ENCODE results near the gene RND2. TPM values are rescaled to one million over a fixed set of nuclear protein-coding genes. Genes with fewer than 3 reads are reported as not detected.

RND2 gene
- total and polyA plus RNA-seq, 2 of the 13 experiments (the other 11 are each of a cell fraction or from before 2014, with no cell fraction given), result 0.05 to 0.11 TPM

GRCh38 chr17:42979511-42980273 is 45.3 kb upstream of the RND2 start, which contains the start of gene PTGES3L:
Gene PTGES3L, minus strand, starts transcription at chr17:42980080. Its CDS starts 27 bp downstream, at chr17:42980053.
- peak within 1 kb of the TSS; percentile 71 for H3K27ac ChIP-seq (ENCODE audit: extremely low read length, insufficient read depth, low read length)
- peaks cover 56% of the 10 kb centered on the region for H3K4me1 ChIP-seq (ENCODE audit: insufficient read depth, low read length)
- DNase-seq (ENCODE audit: low spot score), result peak; percentile 88
- no peak for FAIRE-seq
- POLR2A ChIA-PET, result interaction anchor here (0.5 to 4.3 kb wide), 4 partner anchors 18 to 200 kb away, joined by 3 to 53 read pairs (median 4); partner anchors contain the start of gene RPL27
- H3K27me3 ChIP-seq (ENCODE audit: control insufficient read depth in 1 of 2, insufficient read depth in 2 of 2, low read length in 2 of 2), result peaks cover 0 to 3% of the 10 kb centered on the region in 2 experiments; a peak in 1 of 5 replicates
- CTCF ChIA-PET (ENCODE audit: low intra/inter-chr PET ratio, low total read pairs), result interaction anchor here (1.1 kb wide), 1 partner anchor 18 kb away, joined by 3 read pairs; the partner anchor contains the start of gene RPL27
- H3K9me3 ChIP-seq (ENCODE audit: low read length), result no peaks in the 10 kb centered on the region
- H2AFZ ChIP-seq (ENCODE audit: low read length), result peak within 1 kb of the TSS; percentile 59
- H3K4me3 ChIP-seq (replicated peaks in 1 of 3; ENCODE audit: insufficient read depth in 1 of 3, low read depth in 2 of 3, low read length in 3 of 3), result peak within 1 kb of the TSS; percentile 77 to 97 (median 91)
- 30% methylated on average over 20 of the region's 21 CpGs for WGBS (ENCODE audit: low lambda C conversion rate)
- H3K79me2 ChIP-seq (ENCODE audit: insufficient read depth, low read length), result peaks cover 17% of the 10 kb centered on the region
- intact Hi-C loops (cut with micrococcal nuclease; ENCODE audit: unreplicated experiment), result loop anchor here (2.0 to 5.0 kb wide), 2 partner anchors 19 to 137 kb away; partner anchors contain the start of genes AOC2 and RPL27
- peak; percentile 85 for ATAC-seq
- H4K20me1 ChIP-seq (ENCODE audit: insufficient read depth, low read length), result no peaks in the 10 kb centered on the region
- peak within 1 kb of the TSS; percentile 78 for H3K9ac ChIP-seq (ENCODE audit: insufficient read depth, low read depth, low read length)
- 0 out of 5 replicates have a peak, but pooled peaks cover 0 to 3% of the 10 kb centered on the region in 2 experiments for H3K36me3 ChIP-seq (replicated peaks in 1 of 2; ENCODE audit: control insufficient read depth in 1 of 2, insufficient read depth in 2 of 2, low read length in 2 of 2)
- H3K4me2 ChIP-seq (ENCODE audit: low read depth, low read length), result peak within 1 kb of the TSS; percentile 94
- TSS peak; percentile 75 for BruUV-seq (replicated peaks)
- in situ Hi-C loops (cut with HindIII; ENCODE audit: extremely low pct_ligation_motif_present, low pct_unique_long_range_greater_than_20kb), result loop anchor here (10.0 kb wide), 1 partner anchor 135 kb away; the partner anchor contains the start of gene AOC2
- TF ChIP-seq NFRKB (IDR thresholded peaks at IDR 0.05) (no peak), MAFG (CRISPR knock-in tag; IDR thresholded peaks at IDR 0.05) (no peak), ZNF558 (CRISPR knock-in tag; IDR thresholded peaks at IDR 0.05; ENCODE audit: borderline replicate concordance) (no peak), ZBTB7A (CRISPR knock-in tag; IDR thresholded peaks at IDR 0.05) (0 out of 2 replicates have a peak, but pooled peaks have one; percentile 28), BCLAF1 (IDR thresholded peaks at IDR 0.05) (no peak), ZNF839 (CRISPR knock-in tag; IDR thresholded peaks at IDR 0.05; ENCODE audit: borderline replicate concordance) (no peak), USF2 (IDR thresholded peaks at IDR 0.05; ENCODE audit: low read depth, low read length) (no peak), USF2 (CRISPR knock-in tag; IDR thresholded peaks at IDR 0.05; ENCODE audit: borderline replicate concordance) (peak; percentile 52; the same call in 1 of the 2 replicates), CCAR2 (optimal IDR thresholded peaks at IDR 0.05; ENCODE audit: low read depth, low read length) (no peak), RFX1 (IDR thresholded peaks at IDR 0.05) (no peak), TCF7 (IDR thresholded peaks at IDR 0.05; ENCODE audit: low read depth) (no peak), YEATS4 (CRISPR knock-in tag; IDR thresholded peaks at IDR 0.05; ENCODE audit: borderline replicate concordance) (peak; percentile 4; the same call in 1 of the 2 replicates), ZNF383 (CRISPR knock-in tag; IDR thresholded peaks at IDR 0.05; ENCODE audit: borderline replicate concordance) (no peak), ZBTB25 (CRISPR knock-in tag; IDR thresholded peaks at IDR 0.05) (no peak)

Measured in HepG2 (cell line).